Measurements from ENCODE around the gene CFAP97.
"Not testable (repeated sequence)": the region's sequence is repeated elsewhere in the genome, so short reads cannot be mapped to it uniquely, and the experiment has no call there.

CFAP97 gene

DNA sequence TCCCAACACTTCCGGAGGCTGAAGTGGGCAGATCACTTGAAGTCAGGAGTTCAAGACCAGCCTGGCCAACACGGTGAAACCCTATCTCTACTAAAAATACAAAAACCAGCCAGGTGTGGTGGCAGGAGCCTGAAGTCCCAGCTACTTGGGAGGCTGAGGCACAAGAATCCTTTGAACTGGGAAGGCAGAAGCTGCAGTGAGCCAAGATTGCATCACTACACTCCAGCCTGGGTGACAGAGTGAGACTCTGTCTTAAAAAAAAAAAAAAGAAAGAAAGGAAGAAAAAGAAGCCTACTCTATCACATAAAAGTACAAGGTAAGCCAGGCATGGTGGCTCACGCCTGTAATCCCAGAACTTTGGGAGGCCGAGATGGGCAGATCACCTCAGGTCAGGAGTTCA, 5.6 kb downstream of the CFAP97 start:
- DNase-seq (ENCODE audit: low spot score), result not testable (repeated sequence)

DNA sequence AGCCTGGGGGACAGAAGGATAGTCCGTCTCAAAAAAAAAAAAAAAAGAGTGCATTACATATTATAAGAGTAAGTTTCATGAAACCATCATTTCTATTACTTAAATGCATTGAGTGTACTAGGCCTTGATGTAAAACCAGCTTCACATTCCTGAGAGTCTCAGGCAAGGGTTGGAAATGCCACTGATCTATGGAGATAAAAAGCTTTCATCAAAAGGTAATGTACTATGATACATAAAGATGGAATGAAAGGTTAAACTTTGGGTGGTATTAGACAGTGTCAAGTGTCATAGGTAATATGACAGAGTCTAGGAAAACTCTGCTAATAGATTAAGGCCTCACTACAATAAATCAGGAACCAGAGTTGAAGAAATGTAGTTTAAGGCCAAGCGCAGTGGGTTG, 7.4 kb downstream of the CFAP97 start:
- DNase-seq (ENCODE audit: low spot score), result no peak

DNA sequence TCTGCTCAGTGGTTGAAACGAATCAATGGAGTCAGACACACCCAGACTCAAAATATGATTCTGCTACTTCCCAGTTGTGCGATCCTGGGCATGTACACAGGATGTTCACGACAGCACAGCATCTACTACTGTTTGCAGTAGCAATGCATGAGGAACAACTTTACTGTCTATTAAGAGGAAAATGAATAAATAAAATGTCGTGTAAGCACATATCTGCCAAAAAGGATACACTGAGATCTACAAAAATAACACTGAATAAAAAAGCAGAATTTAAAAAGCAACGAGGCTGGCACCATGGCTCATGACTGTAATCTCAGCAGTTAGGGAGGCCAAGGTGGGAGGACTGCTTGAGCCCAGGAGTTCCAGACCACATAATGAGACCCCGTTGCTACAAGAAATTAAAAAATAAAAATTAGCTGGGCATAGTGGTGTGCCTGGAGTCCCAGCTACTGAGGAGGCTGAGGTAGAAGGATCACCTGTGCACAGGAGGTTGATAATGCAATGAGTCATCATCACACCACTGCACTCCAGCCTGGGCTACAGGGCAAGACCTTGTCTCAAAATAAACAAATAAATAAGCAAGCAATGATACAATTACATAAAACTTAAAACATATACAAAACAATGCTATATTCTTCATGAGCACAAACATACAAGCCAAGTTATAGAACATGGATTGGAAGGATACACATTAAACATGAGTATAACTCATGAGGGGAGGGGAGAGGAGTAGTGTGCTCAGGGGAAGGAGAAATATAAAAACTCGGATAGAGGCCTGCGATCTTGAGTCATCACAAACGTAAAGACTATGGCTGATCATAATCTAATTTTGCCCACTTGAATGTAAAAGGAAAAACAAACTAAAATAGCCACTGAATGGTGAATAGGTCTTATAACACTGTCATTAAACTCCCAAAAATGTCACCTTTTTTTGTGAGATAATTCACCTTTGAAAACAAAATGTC, 8.6 kb downstream of the CFAP97 start:
- DNase-seq (ENCODE audit: low spot score), result no peak

- DNase-seq (ENCODE audit: low spot score), result no peak
Observed at GRCh38 chr4:185192059-185192458, 11.7 kb downstream of the CFAP97 start.

GRCh38 chr4:185190306-185190856, 13.4 kb downstream of the CFAP97 start:
- no peak for DNase-seq (ENCODE audit: low spot score)

DNA sequence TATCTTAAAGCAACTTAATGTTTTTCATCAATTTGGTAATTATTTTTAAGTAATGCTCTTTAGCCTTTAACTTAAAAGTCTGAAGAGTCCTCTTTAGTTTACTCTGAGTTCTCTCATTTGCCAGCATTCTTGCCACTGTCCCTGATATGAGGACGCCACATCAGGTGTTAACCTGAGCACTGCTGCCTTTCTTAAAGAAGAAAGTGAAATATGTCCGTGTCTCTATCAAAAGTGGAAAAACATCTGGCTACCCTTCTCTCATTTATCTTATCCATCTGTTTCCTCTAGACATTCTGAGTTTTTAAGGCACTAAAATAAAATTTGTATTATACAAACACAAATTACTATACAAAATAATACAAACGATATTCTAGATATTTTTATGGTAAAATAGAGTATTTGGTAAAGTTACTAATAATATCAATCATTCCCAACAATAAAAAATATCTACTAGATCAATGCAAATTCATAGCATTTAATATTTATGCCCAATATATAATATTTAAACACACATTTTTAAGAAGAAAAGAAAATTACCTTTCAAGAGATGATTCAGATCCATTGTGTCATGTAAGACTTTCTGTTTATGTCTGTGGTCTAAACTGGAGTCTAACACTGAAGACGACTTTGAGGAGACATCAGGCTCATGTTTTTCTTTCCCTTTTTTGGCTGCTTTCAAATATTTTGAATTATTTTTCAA, 14.0 kb downstream of the CFAP97 start:
- DNase-seq (ENCODE audit: low spot score), result no peak

DNA sequence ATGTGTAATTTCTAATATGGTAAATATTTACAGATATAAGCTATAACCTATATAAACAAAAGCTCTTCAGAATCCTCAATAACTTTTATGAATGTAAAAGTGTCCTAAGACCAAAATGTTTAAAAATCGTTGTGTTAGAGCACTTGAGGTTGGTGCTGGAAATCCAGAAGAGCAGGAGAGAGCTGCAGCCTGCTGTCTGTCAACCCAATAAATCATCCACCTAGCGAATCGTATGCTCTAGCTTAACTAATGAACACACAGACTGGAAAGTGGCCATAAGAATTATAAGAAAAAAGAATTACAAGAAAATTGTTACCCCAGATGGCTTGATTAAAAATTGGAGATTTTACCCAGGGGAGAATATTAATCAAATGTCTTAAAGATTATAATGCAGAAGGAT, 17.0 kb downstream of the CFAP97 start:
- no peak for DNase-seq (ENCODE audit: low spot score)

GRCh38 chr4:185183622-185184281, 20.0 kb downstream of the CFAP97 start:
- peak; percentile 84 for DNase-seq (ENCODE audit: low spot score)

DNA sequence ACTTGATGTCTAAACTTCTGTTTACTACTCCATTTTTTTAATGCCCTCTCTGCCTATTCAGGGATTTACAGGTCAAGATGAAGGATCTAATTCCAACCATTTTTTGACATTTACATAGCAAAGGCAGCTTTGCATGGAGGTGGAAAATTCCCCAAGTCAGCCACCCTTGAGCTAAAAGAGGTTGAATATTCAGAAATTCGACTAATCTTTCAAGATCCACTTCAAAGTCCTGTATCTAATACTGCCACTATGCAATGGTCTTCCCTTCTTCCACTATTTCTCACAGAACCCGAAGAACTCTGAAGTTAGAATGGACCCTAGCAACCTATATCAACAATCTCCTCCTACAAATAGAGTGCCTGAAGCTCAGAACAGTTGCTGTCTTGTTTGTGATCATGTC, 21.6 kb downstream of the CFAP97 start:
- DNase-seq (ENCODE audit: low spot score), result no peak

DNA sequence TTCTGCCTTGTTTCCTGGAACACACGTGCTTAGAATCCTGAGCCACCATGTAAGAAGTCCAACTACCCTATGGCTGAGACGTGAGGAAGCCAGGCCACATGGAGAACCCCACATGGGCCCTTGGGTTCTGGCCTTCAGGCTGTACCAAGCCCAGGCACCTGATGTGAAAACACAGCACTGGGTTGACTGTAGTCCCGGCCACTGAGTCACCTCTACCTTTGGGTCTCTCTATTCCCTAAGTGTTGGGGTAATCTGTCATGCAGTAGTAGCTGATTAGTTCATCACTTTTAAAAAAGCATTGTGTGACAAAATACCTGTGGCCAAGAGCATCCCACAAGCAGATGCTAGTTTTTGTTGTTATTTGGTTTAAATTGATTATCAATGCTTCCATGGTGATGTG, 24.3 kb downstream of the CFAP97 start:
- DNase-seq (ENCODE audit: low spot score), result no peak

GRCh38 chr4:185171373-185172071, 32.3 kb downstream of the CFAP97 start:
- no peak for DNase-seq (ENCODE audit: low spot score)

DNA sequence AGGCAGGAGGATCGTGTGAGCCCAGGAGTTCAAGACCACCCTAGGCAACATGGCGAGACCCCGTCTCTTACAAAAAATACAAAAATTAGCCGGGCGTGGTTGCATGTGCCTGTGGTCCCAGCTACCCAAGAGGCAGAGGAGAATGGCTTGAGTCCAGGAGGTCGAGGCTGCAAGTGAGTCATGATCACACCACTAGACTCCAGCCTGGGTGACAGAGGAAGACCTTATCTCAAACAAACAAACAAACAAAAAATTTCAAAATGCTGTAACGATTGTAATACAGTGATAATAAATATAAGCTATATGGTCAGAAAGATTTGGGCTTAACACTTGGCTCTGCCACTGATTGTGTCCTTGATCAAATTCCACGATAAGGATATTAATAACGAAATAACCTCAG, 36.6 kb downstream of the CFAP97 start:
- DNase-seq (ENCODE audit: low spot score), result no peak

DNA sequence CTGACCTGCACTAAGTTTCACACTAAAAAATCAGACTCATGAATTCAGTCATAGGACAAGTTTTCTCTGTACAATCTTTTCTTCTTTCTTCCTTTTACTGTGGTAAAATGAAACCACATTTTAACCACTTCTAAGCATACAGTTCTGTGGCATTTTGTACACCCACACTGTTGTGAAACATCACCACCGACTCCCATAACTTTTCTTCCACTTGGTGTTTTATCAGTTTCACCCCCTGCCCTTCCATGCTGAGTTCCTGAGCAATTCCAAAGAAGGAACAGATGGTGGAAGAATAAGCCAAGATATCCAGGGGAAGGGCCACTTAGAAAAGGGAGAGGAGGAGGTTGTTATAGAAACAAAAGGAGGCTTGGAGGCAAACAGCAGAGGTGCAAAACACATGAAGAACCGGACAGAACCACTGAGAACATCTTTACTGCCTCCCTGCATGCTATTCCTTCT, 38.2 kb downstream of the CFAP97 start:
- no peak for DNase-seq (ENCODE audit: low spot score)

GRCh38 chr4:185151296-185151695, 52.5 kb downstream of the CFAP97 start:
- DNase-seq (ENCODE audit: low spot score), result no peak

GRCh38 chr4:185149392-185149791, 54.4 kb downstream of the CFAP97 start:
- DNase-seq (ENCODE audit: low spot score), result no peak

GRCh38 chr4:185145572-185145971, 58.2 kb downstream of the CFAP97 start:
- DNase-seq (ENCODE audit: low spot score), result no peak

DNA sequence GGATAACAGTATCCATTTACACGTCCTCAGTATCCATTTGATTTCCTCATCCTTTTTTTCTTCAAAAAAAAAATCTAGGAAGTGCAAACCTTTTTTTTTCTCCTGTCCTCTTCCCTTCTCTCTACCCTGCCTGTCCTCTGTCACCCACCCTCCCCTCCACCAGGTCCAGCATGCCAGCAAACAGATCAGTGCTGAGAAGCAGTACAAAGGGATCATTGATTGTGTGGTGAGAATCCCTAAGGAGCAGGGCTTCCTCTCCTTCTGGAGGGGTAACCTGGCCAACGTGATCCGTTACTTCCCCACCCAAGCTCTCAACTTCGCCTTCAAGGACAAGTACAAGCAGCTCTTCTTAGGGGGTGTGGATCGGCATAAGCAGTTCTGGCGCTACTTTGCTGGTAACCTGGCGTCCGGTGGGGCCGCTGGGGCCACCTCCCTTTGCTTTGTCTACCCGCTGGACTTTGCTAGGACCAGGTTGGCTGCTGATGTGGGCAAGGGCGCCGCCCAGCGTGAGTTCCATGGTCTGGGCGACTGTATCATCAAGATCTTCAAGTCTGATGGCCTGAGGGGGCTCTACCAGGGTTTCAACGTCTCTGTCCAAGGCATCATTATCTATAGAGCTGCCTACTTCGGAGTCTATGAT, 59.1 kb downstream of the CFAP97 start:
- DNase-seq (ENCODE audit: low spot score), result no peak

DNA sequence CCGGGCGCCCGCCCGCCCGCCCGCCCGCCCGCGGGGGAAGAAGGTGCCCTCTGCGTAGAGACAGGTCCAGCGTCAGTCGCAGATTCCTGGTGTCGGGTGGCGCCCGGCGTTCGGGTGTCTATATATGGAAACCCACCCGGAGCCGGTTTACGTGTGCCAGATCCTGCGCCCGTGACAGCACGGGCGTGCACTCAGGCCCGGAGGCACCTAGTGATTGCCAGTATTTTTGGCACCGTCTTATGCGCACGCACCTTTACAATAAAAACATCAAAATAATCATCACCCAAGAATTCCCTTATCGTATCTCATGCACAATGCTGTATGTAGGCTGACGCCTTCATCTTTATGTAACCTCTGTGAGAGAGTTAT, 60.2 kb downstream of the CFAP97 start:
- peak; percentile 30 for DNase-seq (ENCODE audit: low spot score)

- peak; percentile 91 for DNase-seq (ENCODE audit: low spot score)
Observed at GRCh38 chr4:185142912-185143600, 60.7 kb downstream of the CFAP97 start, which contains the start of gene SLC25A4. Gene SLC25A4 (plus strand): TSS chr4:185143266. CDS start chr4:185143373, 107 bp downstream.

GRCh38 chr4:185142564-185142911, 61.3 kb downstream of the CFAP97 start:
- DNase-seq (ENCODE audit: low spot score), result peak; percentile 31

GRCh38 chr4:185141777-185142176, 62.0 kb downstream of the CFAP97 start:
- DNase-seq (ENCODE audit: low spot score), result no peak
